H1 (cell line): Measurements from ENCODE around the gene IL1RAP. TPM values are rescaled to one million over a fixed set of nuclear protein-coding genes. Genes with fewer than 3 reads are reported as not detected.

Experiments used
- CTCF ChIA-PET: fragments of 300-600 bp; sonication (Branson Sonifier 250); formaldehyde crosslinking; loops from one replicate; lab custom pipeline; 2021; ENCODE audit not compliant: partially characterized antibody; lab: Charles Lee
- POLR2A ChIA-PET: fragments of 300-600 bp; sonication (Branson Sonifier 250); formaldehyde crosslinking; loops from one replicate; lab custom pipeline; 2021; ENCODE audit warnings: inconsistent platforms; ENCODE audit not compliant: partially characterized antibody; lab: Charles Lee
- DNase-seq, 2 experiments: peaks; one replicate each; pipeline versions ENCODE4 v3.0.0 to v3.0.0-alpha.2; 2010 to 2022; ENCODE audit warnings: low spot score in 2 of 2, low read depth in 1 of 2, mixed read lengths in 1 of 2
- FAIRE-seq: peaks from 2 replicates; lab custom pipeline; 2011; peaks lifted over from hg19 to GRCh38; lab: Jason Lieb, UNC
- H2AFZ ChIP-seq: 2 replicates; pipeline ENCODE4 v1.8.1; 2012; ENCODE audit warnings: low read length, inconsistent platforms
- H2AK5ac ChIP-seq: 2 replicates; pipeline ENCODE4 v1.6.1; 2013; ENCODE audit warnings: low read depth, low read length
- H2BK120ac ChIP-seq: replicated peaks from 2 replicates; pipeline ENCODE3; 2013; ENCODE audit warnings: low read depth, low read length, inconsistent platforms
- H2BK12ac ChIP-seq: 2 replicates; pipeline ENCODE4 v1.6.1; 2013; ENCODE audit warnings: low read depth, low read length
- H2BK15ac ChIP-seq: 2 replicates; pipeline ENCODE4 v1.6.1; 2013; ENCODE audit warnings: low read length
- H2BK20ac ChIP-seq: 2 replicates; pipeline ENCODE4 v1.6.1; 2013; ENCODE audit warnings: low read length
- H2BK5ac ChIP-seq: 2 replicates; pipeline ENCODE4 v1.6.1; 2013; ENCODE audit warnings: low read depth, low read length
- H3K14ac ChIP-seq: 2 replicates; pipeline ENCODE4 v1.6.1; 2013; ENCODE audit warnings: inconsistent platforms; ENCODE audit not compliant: insufficient read length
- H3K18ac ChIP-seq: 2 replicates; pipeline ENCODE4 v1.6.1; 2013; ENCODE audit warnings: low read length; ENCODE audit errors: extremely low read depth
- H3K23ac ChIP-seq: 2 replicates; pipeline ENCODE4 v1.6.1; 2013; ENCODE audit warnings: inconsistent platforms; ENCODE audit not compliant: insufficient read length
- H3K23me2 ChIP-seq: 2 replicates; pipeline ENCODE4 v1.6.1; 2013; ENCODE audit warnings: low read depth, low read length
- H3K27ac ChIP-seq: 2 replicates; pipeline ENCODE4 v1.6.1; 2011; ENCODE audit warnings: low read depth, low read length, inconsistent platforms
- H3K27me3 ChIP-seq, 4 experiments: replicated peaks in 1 of 4; 1 replicate in 1 of 4; 2 replicates in 3 of 4; pipeline versions ENCODE4 v1.6.1 to v1.8.1; 2011 to 2013; ENCODE audit warnings: low read length in 3 of 4, mild to moderate bottlenecking in 3 of 4, inconsistent platforms in 2 of 4, mixed read lengths in 2 of 4, moderate library complexity in 1 of 4; ENCODE audit not compliant: control insufficient read depth in 3 of 4, insufficient read depth in 3 of 4; ENCODE audit errors: extremely low read depth in 1 of 4
- H3K36me3 ChIP-seq, 4 experiments: 2 replicates each; pipeline versions ENCODE4 v1.6.1 to v1.8.1; 2011 to 2013; ENCODE audit warnings: mild to moderate bottlenecking in 4 of 4, low read length in 3 of 4, moderate library complexity in 2 of 4, control low read depth in 1 of 4, inconsistent platforms in 1 of 4; ENCODE audit not compliant: insufficient read depth in 4 of 4, control insufficient read depth in 2 of 4
- H3K4ac ChIP-seq: replicated peaks from 2 replicates; pipeline ENCODE3; 2013; ENCODE audit warnings: low read length, low read depth, mixed read lengths, inconsistent platforms; ENCODE audit not compliant: insufficient read length
- H3K4me1 ChIP-seq, 4 experiments: replicated peaks in 1 of 4; 1 replicate in 1 of 4; 2 replicates in 3 of 4; pipeline versions ENCODE4 v1.6.1 to v1.8.1; 2011 to 2013; ENCODE audit warnings: low read length in 3 of 4, inconsistent platforms in 2 of 4, mixed read lengths in 1 of 4; ENCODE audit not compliant: insufficient read depth in 4 of 4, control insufficient read depth in 3 of 4
- H3K4me2 ChIP-seq, 2 experiments: 2 replicates each; pipeline versions ENCODE4 v1.6.1 to v1.8.1; 2011 to 2013; ENCODE audit warnings: low read depth in 2 of 2, low read length in 2 of 2, control low read depth in 1 of 2, inconsistent platforms in 1 of 2, mild to moderate bottlenecking in 1 of 2; ENCODE audit not compliant: insufficient read depth in 1 of 2
- H3K4me3 ChIP-seq, 4 experiments: fragments of 200-600, 300-600 bp in 1 of 4; sonication (generic), shearing (Covaris generic), sonication (Bioruptor Twin) in 1 of 4; 2 replicates each; pipeline versions ENCODE4 v1.5.1 to v1.8.1; 2011 to 2016; ENCODE audit warnings: low read length in 4 of 4, low read depth in 3 of 4, control low read depth in 2 of 4, inconsistent platforms in 2 of 4, mild to moderate bottlenecking in 2 of 4, mixed read lengths in 1 of 4, moderate library complexity in 1 of 4; ENCODE audit not compliant: insufficient read depth in 2 of 4; ENCODE audit errors: extremely low read depth in 1 of 4
- H3K56ac ChIP-seq: replicated peaks from 2 replicates; pipeline ENCODE3; 2013; ENCODE audit warnings: low read depth, mild to moderate bottlenecking, mixed read lengths, low read length, inconsistent platforms; ENCODE audit not compliant: insufficient read length
- H3K79me1 ChIP-seq: 2 replicates; pipeline ENCODE4 v1.6.1; 2013; ENCODE audit warnings: low read depth, low read length, control low read depth
- H3K79me2 ChIP-seq, 2 experiments: 2 replicates each; pipeline versions ENCODE4 v1.6.1 to v1.8.1; 2012 to 2013; ENCODE audit warnings: low read length in 2 of 2, mild to moderate bottlenecking in 2 of 2, inconsistent platforms in 1 of 2; ENCODE audit not compliant: insufficient read depth in 2 of 2, control insufficient read depth in 1 of 2
- H3K9ac ChIP-seq, 4 experiments: replicated peaks in 1 of 4; 1 replicate in 1 of 4; 2 replicates in 3 of 4; pipeline versions ENCODE4 v1.6.1 to v1.8.1; 2011 to 2013; ENCODE audit warnings: low read depth in 3 of 4, low read length in 3 of 4, control low read depth in 2 of 4, mild to moderate bottlenecking in 2 of 4, moderate library complexity in 2 of 4, inconsistent platforms in 1 of 4; ENCODE audit errors: extremely low read depth in 1 of 4
- H3K9me3 ChIP-seq, 2 experiments: 2 replicates each; pipeline versions ENCODE4 v1.6.1 to v1.8.1; 2012 to 2013; ENCODE audit warnings: mild to moderate bottlenecking in 2 of 2, moderate library complexity in 2 of 2, control low read depth in 1 of 2, inconsistent platforms in 1 of 2, low read depth in 1 of 2, low read length in 1 of 2, mixed read lengths in 1 of 2; ENCODE audit not compliant: insufficient read depth in 2 of 2
- H4K20me1 ChIP-seq, 2 experiments: replicated peaks in 1 of 2; 2 replicates each; pipeline versions ENCODE3 to v1.8.1; 2011 to 2013; ENCODE audit warnings: inconsistent platforms in 2 of 2, low read length in 2 of 2, mild to moderate bottlenecking in 1 of 2; ENCODE audit not compliant: insufficient read depth in 2 of 2, control insufficient read depth in 1 of 2
- H4K5ac ChIP-seq: 2 replicates; pipeline ENCODE4 v1.6.1; 2013; ENCODE audit warnings: low read length, low read depth, mixed read lengths, inconsistent platforms; ENCODE audit not compliant: insufficient read length
- H4K8ac ChIP-seq: 2 replicates; pipeline ENCODE4 v1.8.0; 2013; ENCODE audit warnings: mild to moderate bottlenecking, moderate library complexity, low read length, inconsistent platforms; ENCODE audit not compliant: insufficient read depth; ENCODE audit errors: extremely low read depth
- H4K91ac ChIP-seq: replicated peaks from 2 replicates; pipeline ENCODE3; 2013; ENCODE audit warnings: low read length, mixed read lengths, inconsistent platforms; ENCODE audit not compliant: insufficient read length
- SAP30 ChIP-seq: fragments of 300-600 bp; sonication (generic); IDR thresholded peaks from 2 replicates; pipeline ENCODE4 v1.7.1; 2012; ENCODE audit warnings: low read length, moderate library complexity, mild to moderate bottlenecking, inconsistent platforms; ENCODE audit not compliant: insufficient read depth, insufficient replicate concordance
- SIN3A ChIP-seq, 2 experiments: IDR thresholded peaks in 1 of 2; conservative IDR thresholded peaks in 1 of 2; 2 replicates each; pipeline ENCODE4 v1.6.1; 2011 to 2012; ENCODE audit warnings: low read length in 2 of 2, improper control_type of control experiment in 1 of 2, low read depth in 1 of 2, mild to moderate bottlenecking in 1 of 2
- TAF1 ChIP-seq: IDR thresholded peaks from 2 replicates; pipeline ENCODE4 v1.6.1; 2011; ENCODE audit warnings: mild to moderate bottlenecking, low read depth, low read length
- WGBS, 2 experiments: shearing (Covaris generic) in 1 of 2; methylation state at CpG; one replicate each; pipeline versions ENCODE4 v1.1.6 to v1.1.7; 2013 to 2015; ENCODE audit warnings: low lambda C conversion rate in 2 of 2, mixed read lengths in 2 of 2, inconsistent platforms in 1 of 2, low coverage in 1 of 2, missing lambda C conversion rate in 1 of 2; ENCODE audit not compliant: insufficient replicate concordance in 2 of 2, insufficient coverage in 1 of 2, insufficient read length in 1 of 2; ENCODE audit errors: extremely low coverage in 1 of 2, missing lambda C conversion rate in 1 of 2; 5-methylcytosine and 5-hydroxymethylcytosine counted together
- polyA plus RNA-seq, 7 experiments: library from polyadenylated mRNA; depleted of rRNA in 3 of 7; stranded (reverse) in 5 of 7; unstranded in 2 of 7; fragments of >200 nt in 5 of 7; fragments of 200-250 nt in 2 of 7; gene quantifications; 1 replicate in 5 of 7; 2 replicates in 1 of 7; 4 replicates in 1 of 7; pipeline versions ENCODE4 v1.2.1 to v1.2.3, GENCODE V29; 2011 to 2013; ENCODE audit warnings: missing spikeins in 2 of 7, mixed read lengths in 2 of 7
- total RNA-seq: library from RNA; stranded (reverse); fragmentation: NEBNext Ultra II Directional; extraction: Animal tissue kit (Norgen Biotek cat#: 25700); gene quantifications from 2 replicates; pipeline ENCODE4 v1.2.1, GENCODE V29; 2021

The IL1RAP gene
- total and polyA plus RNA-seq, 2 of the 8 experiments (the other 6 are each of a cell fraction or from before 2014, with no cell fraction given): 2.4 to 3.9 TPM

DNA sequence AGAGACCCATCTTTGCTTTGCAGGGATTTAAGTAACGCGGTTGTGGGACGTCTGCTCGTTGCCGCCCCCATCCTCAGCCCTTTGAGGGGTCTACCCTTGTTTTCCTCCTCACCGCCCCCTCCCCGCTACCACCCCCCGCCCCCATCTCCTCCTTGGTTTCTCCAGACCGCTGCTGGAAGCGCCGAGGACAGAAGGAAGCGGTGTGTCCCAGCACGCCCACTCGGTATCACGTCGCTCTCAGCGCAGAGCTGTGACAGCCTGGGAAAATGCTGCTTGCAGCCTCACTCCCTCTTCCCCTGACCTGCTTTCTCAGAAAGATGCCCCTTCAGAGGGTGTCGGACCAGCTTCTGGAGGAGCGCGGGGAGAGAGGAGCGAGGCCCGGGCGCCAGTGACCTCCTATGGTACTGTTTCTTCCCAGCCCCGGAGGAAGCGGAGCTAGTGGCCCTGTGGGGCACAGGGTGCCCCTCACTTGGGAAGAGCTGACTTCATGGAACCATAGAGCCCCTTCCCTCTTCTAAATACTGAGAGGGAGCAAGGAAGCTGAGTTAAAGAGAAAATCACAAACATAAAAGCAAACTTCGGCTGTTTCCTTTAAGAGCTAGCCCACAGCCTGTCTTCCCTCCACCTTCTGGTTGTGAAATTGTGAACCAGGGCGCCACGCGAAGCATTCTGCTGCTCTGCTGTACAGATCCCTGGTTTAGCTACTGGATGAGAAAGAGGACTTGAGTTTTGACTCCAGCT lies 698 bp downstream of the IL1RAP start:
- H3K36me3 ChIP-seq: no peaks in the 10 kb centered on the region
- peaks cover 14% of the 10 kb centered on the region for H3K23me2 ChIP-seq
- FAIRE-seq (no peak), DNase-seq (peak in 1 of 2 experiments; percentile 56)
- ChIA-PET CTCF (interaction anchor here (0.6 to 1.3 kb wide), 9 partner anchors 10 to 1659 kb away, joined by 3 to 4 read pairs (median 4); no protein-coding TSS in a partner anchor), POLR2A (no interaction called here)
- 17% methylated on average over 18 of the region's 29 CpGs; no CpG with 5 or more reads in 1 of the 2 experiments for WGBS, 2 experiments
- H4K20me1 ChIP-seq: no peaks in the 10 kb centered on the region
- H3K14ac ChIP-seq: no peak overlapping the region
- no peak overlapping the region for H3K18ac ChIP-seq
- no peak overlapping the region for H3K56ac ChIP-seq
- no peak overlapping the region for H2BK5ac ChIP-seq
- H3K27ac ChIP-seq: no peak overlapping the region
- H3K79me2 ChIP-seq: no peaks in the 10 kb centered on the region
- H3K27me3 ChIP-seq: peaks cover 2 to 40% (median 20%) of the 10 kb centered on the region in 4 experiments
- H2AFZ ChIP-seq: peak overlapping the region; percentile 97; the same call in 1 of the 2 replicates
- peaks cover 0 to 2% (median 0%) of the 10 kb centered on the region in 4 experiments; a peak in 2 of 7 replicates for H3K4me1 ChIP-seq
- H3K9me3 ChIP-seq: no peaks in the 10 kb centered on the region
- H4K5ac ChIP-seq: no peak overlapping the region
- H3K23ac ChIP-seq: no peak overlapping the region
- peak overlapping the region; percentile 53 to 99 for H3K4me2 ChIP-seq
- H2BK20ac ChIP-seq: no peak overlapping the region
- no peak overlapping the region for H4K91ac ChIP-seq
- no peak overlapping the region for H3K4ac ChIP-seq
- H3K9ac ChIP-seq: no peak overlapping the region
- no peak overlapping the region for H4K8ac ChIP-seq
- H2BK120ac ChIP-seq: no peak overlapping the region
- no peak overlapping the region for H2BK12ac ChIP-seq
- H3K4me3 ChIP-seq: peak overlapping the region; percentile 32 to 92 (median 59)
- H2AK5ac ChIP-seq: no peak overlapping the region
- 0 out of 4 replicates have a peak, but pooled peaks have one; percentile 24 to 50 for TF ChIP-seq SIN3A (conservative IDR thresholded peaks at IDR 0.05 in 1 of 2, IDR thresholded peaks at IDR 0.05 in 1 of 2; ENCODE audit: low read depth in 1 of 2, low read length in 2 of 2)
- TF ChIP-seq SAP30: peak; percentile 24
- no peak for TF ChIP-seq TAF1
- H3K79me1 ChIP-seq: no peaks in the 10 kb centered on the region
- no peak overlapping the region for H2BK15ac ChIP-seq
